GM18873 (cell line): Measurements from ENCODE around the gene OR1E1.
"Not testable (repeated sequence)": the region's sequence is repeated elsewhere in the genome, so short reads cannot be mapped to it uniquely, and the experiment has no call there.

Source experiments
- ATAC-seq: cut with Tn5 transposase; IDR thresholded peaks from one replicate; pipeline ENCODE4 v1.9.1; 2021; ENCODE audit warnings: mild to moderate bottlenecking, moderate library complexity, moderate number of reproducible peaks; ENCODE audit not compliant: unreplicated experiment, low FRiP score

Gene OR1E1, protein sequence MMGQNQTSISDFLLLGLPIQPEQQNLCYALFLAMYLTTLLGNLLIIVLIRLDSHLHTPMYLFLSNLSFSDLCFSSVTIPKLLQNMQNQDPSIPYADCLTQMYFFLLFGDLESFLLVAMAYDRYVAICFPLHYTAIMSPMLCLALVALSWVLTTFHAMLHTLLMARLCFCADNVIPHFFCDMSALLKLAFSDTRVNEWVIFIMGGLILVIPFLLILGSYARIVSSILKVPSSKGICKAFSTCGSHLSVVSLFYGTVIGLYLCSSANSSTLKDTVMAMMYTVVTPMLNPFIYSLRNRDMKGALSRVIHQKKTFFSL

DNA sequence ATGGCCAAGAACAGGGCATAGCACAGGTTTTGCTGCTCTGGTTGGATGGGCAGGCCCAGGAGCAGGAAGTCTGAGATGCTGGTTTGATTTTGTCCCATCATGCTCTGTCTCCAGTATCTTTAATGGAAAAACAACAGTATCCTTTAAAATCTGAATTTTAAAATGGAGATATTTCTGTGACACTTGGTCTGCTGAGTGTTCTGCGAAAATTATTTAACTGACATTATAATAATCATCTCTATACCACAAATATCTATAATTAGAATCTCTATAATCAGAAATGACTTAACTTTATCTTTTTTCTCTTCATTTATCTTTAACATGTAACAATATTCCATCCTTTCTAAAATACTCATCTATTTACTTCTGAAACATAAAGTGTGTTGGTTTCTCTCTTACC is at the start of gene OR1E1:
Gene OR1E1, minus strand, starts transcription at position 101 of the 400 bp plus-strand sequence. Its CDS starts 0 bp downstream, at position 101.
- ATAC-seq: no peak

DNA sequence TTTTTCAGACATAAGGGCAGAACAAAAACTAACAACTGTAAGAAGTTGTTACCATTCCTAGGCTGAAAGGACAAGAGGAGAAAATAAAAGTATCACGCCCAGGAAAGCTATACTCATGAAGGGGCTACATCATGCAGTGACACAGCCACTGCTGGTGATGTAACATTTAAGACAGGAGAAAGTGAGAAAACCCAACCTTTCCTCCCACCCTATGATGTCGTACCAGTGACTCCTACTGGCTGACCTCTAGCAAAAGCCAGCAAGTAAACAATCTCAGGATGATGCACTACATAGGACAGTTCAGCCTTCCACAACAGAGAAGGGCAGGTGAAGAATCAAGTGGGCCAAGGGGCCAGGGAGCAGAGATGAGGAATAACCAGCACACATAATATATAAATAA is 49.4 kb upstream of the OR1E1 start:
- ATAC-seq: no peak

- no peak for ATAC-seq
Observed at GRCh38 chr17:3440451-3440850, 42.2 kb upstream of the OR1E1 start.

- ATAC-seq: no peak
Observed at GRCh38 chr17:3438368-3438767, 40.2 kb upstream of the OR1E1 start.

GRCh38 chr17:3433741-3434140 is 35.5 kb upstream of the OR1E1 start, which contains the start of gene OR1E2:
Gene OR1E2, minus strand, starts transcription at chr17:3433841. Its CDS starts 0 bp downstream, at chr17:3433841.
- no peak for ATAC-seq

DNA sequence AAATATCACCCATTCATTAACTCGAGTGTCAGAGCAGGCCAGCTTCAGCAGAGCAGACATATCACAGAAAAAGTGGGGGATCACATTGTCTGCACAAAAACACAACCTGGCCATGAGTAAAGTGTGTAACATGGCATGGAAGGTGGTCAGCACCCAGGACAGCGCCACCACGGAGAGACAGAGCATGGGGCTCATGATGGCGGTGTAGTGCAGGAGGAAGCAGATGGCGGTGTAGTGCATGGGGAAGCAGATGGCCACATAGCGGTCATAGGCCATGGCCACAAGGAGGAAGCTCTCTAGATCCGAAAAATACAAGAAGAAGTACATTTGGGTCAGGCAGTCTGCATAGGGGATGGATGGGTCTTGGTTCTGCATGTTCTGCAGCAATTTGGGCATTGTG is 35.0 kb upstream of the OR1E1 start:
- not testable (repeated sequence) for ATAC-seq

- no peak for ATAC-seq
Observed at GRCh38 chr17:3418222-3418621, 20.0 kb upstream of the OR1E1 start.

GRCh38 chr17:3415610-3416009 is 17.4 kb upstream of the OR1E1 start:
- ATAC-seq: no peak

- ATAC-seq: not testable (repeated sequence)
Observed at GRCh38 chr17:3412216-3412615, 14.0 kb upstream of the OR1E1 start.

DNA sequence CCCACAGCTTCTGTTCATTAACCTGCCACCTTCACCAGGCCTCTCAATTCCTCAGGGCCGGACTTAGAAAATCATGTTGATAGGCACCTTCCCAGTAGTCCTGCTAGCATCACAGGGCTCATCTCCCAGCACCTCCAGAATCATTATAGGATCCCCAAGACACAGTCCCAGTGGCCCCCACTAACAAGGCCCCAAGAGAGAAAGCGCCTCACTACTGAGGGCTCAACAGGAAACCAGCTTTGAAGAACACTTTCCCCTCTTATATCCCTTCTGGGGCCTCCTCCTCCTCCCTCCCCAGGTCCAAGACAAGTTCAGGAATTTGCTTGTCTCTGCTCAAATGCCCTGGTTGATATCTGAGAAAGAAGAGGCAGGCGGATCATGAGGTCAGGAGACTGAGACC is 12.9 kb upstream of the OR1E1 start, which contains the start of gene OR3A3:
Gene OR3A3, plus strand, starts transcription at position 301 of the 400 bp plus-strand sequence.
- ATAC-seq: no peak

DNA sequence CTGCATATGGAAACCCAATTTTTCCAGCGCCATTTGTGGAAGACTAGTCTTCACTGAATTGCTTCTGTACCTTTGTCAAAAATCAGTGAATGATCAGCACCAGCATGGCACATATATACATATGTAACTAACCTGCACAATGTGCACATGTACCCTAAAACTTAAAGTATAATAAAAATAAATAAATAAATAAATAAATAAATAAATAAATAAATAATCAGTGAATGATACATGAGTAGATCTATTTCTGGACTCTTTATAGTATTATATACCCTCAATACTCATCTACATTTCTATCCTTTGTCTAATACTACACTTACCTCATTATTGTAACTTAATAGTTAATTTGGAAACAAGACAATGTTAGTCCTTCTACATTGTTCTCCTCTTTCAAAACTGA is 5.6 kb upstream of the OR1E1 start:
- not testable (repeated sequence) for ATAC-seq

- no peak for ATAC-seq
Observed at GRCh38 chr17:3401786-3402185, 3.6 kb upstream of the OR1E1 start.

GRCh38 chr17:3400055-3400454 is 1.8 kb upstream of the OR1E1 start:
- ATAC-seq: no peak

GRCh38 chr17:3397801-3398200 is 409 bp downstream of the OR1E1 start:
- ATAC-seq: not testable (repeated sequence)

GRCh38 chr17:3389791-3390190 is 8.4 kb downstream of the OR1E1 start:
- ATAC-seq: no peak

DNA sequence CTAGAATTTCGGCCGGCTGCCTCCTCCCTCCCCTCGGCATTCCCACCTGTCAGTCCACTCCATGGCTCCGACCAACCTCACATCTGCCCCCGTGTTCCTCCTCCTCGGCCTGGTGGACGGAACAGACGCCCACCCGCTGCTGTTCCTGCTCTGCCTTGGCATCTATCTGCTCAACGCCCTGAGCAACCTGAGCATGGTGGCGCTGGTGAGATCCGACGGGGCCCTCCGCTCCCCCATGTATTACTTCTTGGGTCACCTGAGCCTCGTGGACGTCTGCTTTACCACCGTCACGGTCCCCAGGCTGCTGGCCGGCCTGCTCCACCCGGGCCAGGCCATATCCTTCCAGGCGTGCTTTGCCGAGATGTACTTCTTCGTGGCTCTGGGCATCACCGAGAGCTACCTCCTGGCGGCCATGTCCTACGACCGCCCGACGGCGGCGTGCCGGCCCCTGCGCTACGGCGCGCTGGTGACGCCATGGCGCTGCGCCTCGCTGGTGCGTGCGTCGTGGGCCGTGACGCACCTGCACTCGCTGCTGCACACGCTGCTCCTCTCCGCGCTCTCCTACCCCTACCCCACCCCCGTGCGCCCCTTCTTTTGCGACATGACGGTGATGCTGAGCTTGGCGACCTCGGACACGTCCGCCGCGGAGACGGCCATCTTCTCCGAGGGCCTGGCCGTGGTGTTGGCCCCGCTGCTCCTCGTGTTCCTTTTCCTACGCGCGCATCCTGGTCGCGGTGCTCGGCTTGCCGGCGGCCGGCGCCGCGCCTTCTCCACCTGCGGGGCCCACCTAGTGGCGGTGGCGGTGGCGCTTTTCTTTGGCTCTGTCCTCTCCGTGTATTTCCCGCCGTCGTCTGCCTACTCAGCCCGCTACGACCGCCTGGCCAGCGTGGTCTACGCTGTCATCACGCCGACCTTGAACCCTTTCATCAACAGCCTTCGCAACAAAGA is 12.1 kb downstream of the OR1E1 start, which contains the start of gene OR3A2:
Gene OR3A2, minus strand, starts transcription at position 440 of the 948 bp plus-strand sequence.
- ATAC-seq: no peak

GRCh38 chr17:3381957-3382356 is 16.3 kb downstream of the OR1E1 start:
- ATAC-seq: no peak

DNA sequence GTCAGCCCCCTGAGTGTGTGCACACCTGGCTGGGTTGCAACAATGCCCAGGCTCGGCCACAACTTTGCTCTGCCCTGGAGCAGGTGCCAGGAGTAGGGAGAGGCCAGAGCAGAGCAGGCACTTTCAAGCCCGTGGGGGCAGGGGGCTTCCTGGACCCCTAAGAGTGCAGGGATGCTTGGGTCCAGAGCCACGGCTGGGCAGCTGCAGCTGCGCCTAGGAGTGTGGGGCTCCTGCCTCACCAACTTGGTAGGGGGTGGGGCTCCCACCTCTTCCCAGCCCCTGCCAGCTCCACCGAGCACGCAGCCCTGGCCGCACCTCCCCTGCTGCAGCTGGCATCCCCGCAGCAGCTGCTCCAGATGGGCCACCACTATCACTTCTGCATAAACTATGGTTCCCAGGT is 19.9 kb downstream of the OR1E1 start:
- ATAC-seq: no peak

- ATAC-seq: not testable (repeated sequence)
Observed at GRCh38 chr17:3371167-3371566, 27.0 kb downstream of the OR1E1 start.
